Posterior vena cava (tissue), 2 donors: ENCODE measurements around the gene THEM5. TPM values are rescaled to one million over a fixed set of nuclear protein-coding genes. Genes with fewer than 3 reads are reported as not detected.
"Not testable (repeated sequence)": the region's sequence is repeated elsewhere in the genome, so short reads cannot be mapped to it uniquely, and the experiment has no call there.

Experiments used
- DNase-seq: peaks from one replicate; pipeline ENCODE4 v3.0.0-alpha.2; 2020; ENCODE audit warnings: low spot score
- intact Hi-C, 2 donors: fragments of 100-400 bp; cut with DNase I; formaldehyde crosslinking; loops; one replicate each; pipeline versions ENCODE4 v1.14.1 to v1.14.2; 2022 to 2023
- long read RNA-seq, 2 donors: library from polyadenylated mRNA; unstranded; transcript quantifications; one replicate each; pipeline ENCODE4 v2.0.0, GENCODE V29; 2020 to 2021
- total RNA-seq, 2 donors: library from RNA; stranded (reverse); fragmentation: NEBNext Ultra II Directional; extraction: Animal tissue kit (Norgen Biotek cat#: 25700); gene quantifications; one replicate each; pipeline ENCODE4 v1.2.1, GENCODE V29; 2021
- donor health status: DM: yes; HTN: yes; CAD: no.
- donor health status: DM: yes; HTN: yes; CAD: no.

THEM5 gene
- not detected for total RNA-seq
- long read RNA-seq, donor 1, result 0 reads
- long read RNA-seq, donor 2, result 0 reads

GRCh38 chr1:151853411-151853943 is at the start of gene THEM5:
TSS of gene THEM5 (minus strand) at chr1:151853712. CDS start at chr1:151853565, 147 bp downstream.
- DNase-seq, result no peak
- intact Hi-C loops, result no loop called here

- DNase-seq, result no peak
- intact Hi-C loops, result loop anchor here in 1 of 2 donors (5.0 kb wide), 1 partner anchor 231 kb away; no protein-coding TSS in a partner anchor
Observed at GRCh38 chr1:151902858-151903257, 49.3 kb upstream of the THEM5 start.

- intact Hi-C loops, result loop anchor here in 1 of 2 donors (5.0 kb wide), 1 partner anchor 229 kb away; no protein-coding TSS in a partner anchor
Observed at GRCh38 chr1:151900804-151901203, 47.3 kb upstream of the THEM5 start.

GRCh38 chr1:151898519-151898991 is 45.0 kb upstream of the THEM5 start:
- no peak for DNase-seq
- intact Hi-C loops, result no loop called here

More at GRCh38 chr1:151900804-151901203, 47.3 kb upstream of the THEM5 start:
- not testable (repeated sequence) for DNase-seq

GRCh38 chr1:151897991-151898431 is 44.5 kb upstream of the THEM5 start:
- no peak for DNase-seq
- intact Hi-C loops, result no loop called here

GRCh38 chr1:151893176-151893924 is 39.8 kb upstream of the THEM5 start:
- intact Hi-C loops, result no loop called here
- DNase-seq, result no peak

GRCh38 chr1:151892190-151892589 is 38.7 kb upstream of the THEM5 start:
- intact Hi-C loops, result no loop called here
- DNase-seq, result no peak

- no peak for DNase-seq
- intact Hi-C loops, result no loop called here
Observed at GRCh38 chr1:151891512-151891911, 38.0 kb upstream of the THEM5 start.

- DNase-seq, result no peak
- intact Hi-C loops, result no loop called here
Observed at GRCh38 chr1:151888972-151889570, 35.6 kb upstream of the THEM5 start.

- intact Hi-C loops, result no loop called here
- no peak for DNase-seq
Observed at GRCh38 chr1:151887028-151887427, 33.5 kb upstream of the THEM5 start.

GRCh38 chr1:151885479-151885878 is 32.0 kb upstream of the THEM5 start:
- intact Hi-C loops, result no loop called here
- no peak for DNase-seq

- intact Hi-C loops, DNase-seq: not testable (repeated sequence)
Observed at GRCh38 chr1:151884879-151885278, 31.4 kb upstream of the THEM5 start.

- intact Hi-C loops, result not testable (repeated sequence)
Observed at GRCh38 chr1:151884445-151884844, 30.9 kb upstream of the THEM5 start.

GRCh38 chr1:151883898-151884297 is 30.4 kb upstream of the THEM5 start:
- DNase-seq, intact Hi-C loops: not testable (repeated sequence)

More at GRCh38 chr1:151884445-151884844, 30.9 kb upstream of the THEM5 start:
- not testable (repeated sequence) for DNase-seq

- intact Hi-C loops, DNase-seq: not testable (repeated sequence)
Observed at GRCh38 chr1:151882918-151883317, 29.4 kb upstream of the THEM5 start.

GRCh38 chr1:151882466-151882865 is 29.0 kb upstream of the THEM5 start:
- intact Hi-C loops, result no loop called here
- no peak for DNase-seq

GRCh38 chr1:151881479-151881878 is 28.0 kb upstream of the THEM5 start:
- no peak for DNase-seq
- intact Hi-C loops, result no loop called here

- intact Hi-C loops, result no loop called here
- no peak for DNase-seq
Observed at GRCh38 chr1:151875419-151876097, 22.0 kb upstream of the THEM5 start.

GRCh38 chr1:151872776-151873175 is 19.3 kb upstream of the THEM5 start:
- intact Hi-C loops, DNase-seq: not testable (repeated sequence)
